Activated naive CD4-positive, alpha-beta T cell treated with Interleukin-2 at 50 U/mL for 16 hours (primary cell): Measurements from ENCODE around the gene FASTK.

Experiments used
- DNase-seq: peaks from one replicate; pipeline ENCODE4 v3.0.0-alpha.2; 2020

FASTK gene

DNA sequence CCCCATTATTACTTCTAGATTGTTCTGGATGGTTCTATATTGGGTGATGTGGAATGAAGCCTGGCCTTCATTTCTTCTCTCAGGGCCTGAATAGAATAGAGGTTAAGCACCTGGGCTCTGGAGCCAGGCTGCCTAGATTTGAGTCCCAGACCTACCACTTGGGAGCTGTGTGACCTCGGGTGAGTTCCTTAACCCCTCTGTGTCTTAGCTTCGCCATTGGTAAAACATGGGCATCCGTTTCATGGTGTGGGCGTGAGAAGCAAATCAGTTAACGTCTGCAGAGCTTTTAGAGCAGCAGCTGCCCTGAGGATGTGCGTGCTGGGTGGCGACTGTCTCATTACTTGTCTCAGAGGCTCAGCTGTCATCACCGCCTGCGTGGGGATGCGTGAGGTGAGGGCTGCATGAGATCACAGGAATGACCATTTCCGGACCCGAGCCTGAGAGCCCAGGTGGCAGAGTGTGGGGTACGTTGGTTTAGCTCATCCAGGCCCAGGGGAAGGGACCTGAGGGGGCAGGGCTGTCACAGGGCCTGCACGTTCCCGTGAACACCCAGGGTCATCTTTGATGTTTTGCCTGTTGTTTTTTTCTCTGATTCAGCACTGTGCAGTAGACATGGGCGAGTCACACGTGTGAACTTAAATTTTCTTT lies 15.3 kb upstream of the FASTK start:
- no peak for DNase-seq

DNA sequence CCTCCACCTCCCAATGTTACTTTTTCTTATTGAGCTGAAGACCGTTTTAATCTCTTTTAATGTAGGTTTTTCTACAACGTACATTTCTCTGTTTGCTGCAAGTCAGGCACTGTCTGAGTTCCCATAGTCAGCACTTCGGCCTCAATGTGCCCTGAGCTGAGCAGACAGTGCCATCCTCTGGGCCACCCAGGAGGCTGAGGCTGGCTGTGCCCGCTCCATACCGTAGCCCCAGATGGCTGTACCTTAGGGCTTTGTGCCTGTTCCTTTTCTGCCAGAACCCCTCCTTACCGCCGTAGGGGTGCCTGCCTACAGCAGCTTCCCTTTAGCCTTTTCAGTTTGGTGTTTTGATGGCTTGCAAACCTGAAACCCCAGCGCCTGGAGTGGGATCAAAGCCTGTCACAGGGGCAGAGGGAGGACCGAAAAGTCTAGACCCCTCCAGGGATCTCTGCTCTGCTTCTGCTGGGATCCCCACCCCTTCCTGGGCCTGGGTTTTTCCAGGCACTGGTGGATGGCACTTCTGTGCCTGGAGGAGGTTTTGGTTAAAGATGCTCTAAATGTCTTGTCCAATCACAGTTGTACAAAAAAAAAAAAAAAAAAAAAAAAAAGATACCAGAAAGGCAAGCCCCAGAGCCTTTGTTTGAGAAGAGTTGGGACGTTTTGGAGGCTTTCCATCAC lies 14.7 kb upstream of the FASTK start:
- DNase-seq: no peak

DNA sequence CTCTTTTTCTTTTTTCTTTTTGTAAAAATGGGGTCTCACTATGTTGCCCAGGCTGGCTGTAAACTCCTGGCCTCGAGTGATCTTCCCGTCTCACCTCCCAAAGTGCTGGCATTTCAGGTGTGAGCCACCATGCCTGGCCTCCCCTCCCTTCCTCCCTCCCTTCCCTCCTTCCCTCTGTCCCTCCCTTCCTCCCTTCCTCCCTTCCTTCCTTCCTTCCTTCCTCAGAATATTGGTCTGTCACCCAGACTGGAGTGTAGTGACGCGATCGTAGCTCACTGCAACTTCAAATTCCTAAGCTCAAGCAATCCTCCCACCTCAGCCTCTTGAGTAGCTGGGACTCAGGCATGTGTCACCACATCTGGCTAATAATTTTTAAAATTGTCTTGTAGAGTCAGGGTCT lies 14.1 kb upstream of the FASTK start:
- DNase-seq: no peak

DNA sequence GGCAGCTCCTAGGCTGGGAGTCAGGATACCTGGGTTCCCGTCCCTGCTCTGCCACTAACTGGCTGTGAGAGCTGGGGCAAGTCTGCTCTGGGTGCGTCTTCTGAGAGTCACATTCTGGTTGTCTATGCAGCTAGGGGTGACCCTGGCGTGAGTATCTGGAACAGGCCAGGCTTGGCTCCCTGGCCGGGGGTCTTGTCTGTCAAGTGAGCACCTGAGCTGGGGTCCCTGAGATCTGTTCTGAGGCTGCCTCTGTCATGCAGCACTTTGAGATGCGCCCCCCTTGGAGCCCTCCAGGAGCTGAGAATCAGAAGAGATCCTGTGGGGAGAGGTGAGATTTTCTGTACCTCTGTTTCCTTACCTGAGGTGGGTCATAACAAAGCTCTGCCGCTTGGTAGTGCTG lies 13.1 kb upstream of the FASTK start:
- DNase-seq: no peak

DNA sequence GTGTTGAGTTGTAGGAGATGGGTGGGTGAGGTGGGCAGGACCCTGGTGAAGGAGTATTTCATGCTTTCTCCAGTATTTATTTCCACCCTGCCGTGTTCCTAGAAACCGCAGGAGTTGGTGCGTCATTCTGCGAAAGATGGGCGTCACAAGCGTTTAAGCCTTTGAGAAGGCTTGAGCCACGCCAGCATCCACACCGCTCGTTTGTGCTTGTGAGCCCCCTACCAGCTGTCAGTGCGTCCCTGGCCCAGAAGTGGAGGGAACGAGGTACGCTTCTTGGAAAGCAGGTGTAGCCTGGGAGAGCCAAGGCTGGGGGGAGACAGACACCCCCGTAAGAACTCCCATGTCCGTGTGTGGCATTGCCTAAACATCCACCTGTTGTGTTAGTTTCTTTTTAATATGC lies 11.4 kb upstream of the FASTK start:
- no peak for DNase-seq

DNA sequence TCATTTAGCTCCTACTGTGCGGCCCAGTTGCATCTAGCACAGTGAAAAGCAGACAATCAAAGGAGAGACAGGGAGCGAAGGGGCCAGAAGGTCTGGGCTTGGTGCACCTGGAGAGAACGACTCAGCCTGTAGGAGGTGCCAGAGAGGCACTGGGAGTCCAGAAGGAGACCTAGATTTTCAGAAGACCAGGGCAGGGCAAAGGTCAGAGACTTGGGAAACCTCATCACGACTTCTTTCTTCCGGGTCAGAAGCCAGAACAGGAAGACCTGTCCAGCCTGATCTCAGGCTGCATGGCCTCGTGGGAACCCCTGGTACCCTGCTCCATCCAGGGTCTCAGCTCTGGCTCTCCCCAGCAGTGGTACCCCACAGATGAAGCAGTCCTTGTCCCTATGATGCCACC lies 10.8 kb upstream of the FASTK start:
- DNase-seq: no peak

DNA sequence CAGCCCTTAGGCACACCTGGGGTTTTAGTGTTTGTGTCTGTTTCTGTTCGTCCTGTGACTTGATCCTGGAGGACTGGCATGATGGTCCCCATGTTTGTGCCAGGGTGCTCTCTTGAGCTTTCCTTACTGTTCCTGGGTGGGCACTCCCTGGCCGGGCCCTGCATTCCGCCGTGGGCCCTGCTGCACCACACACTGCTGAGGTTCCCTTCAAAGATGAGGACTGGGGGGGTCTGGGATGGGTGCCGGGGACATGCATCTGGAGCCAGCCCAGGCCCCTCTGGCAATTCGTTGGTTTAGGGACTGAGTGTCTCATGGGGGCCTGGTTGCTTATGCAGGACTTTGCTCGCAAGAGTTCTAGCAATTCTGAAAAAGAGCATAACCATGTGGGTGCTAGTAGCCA lies 10.4 kb upstream of the FASTK start:
- no peak for DNase-seq

DNA sequence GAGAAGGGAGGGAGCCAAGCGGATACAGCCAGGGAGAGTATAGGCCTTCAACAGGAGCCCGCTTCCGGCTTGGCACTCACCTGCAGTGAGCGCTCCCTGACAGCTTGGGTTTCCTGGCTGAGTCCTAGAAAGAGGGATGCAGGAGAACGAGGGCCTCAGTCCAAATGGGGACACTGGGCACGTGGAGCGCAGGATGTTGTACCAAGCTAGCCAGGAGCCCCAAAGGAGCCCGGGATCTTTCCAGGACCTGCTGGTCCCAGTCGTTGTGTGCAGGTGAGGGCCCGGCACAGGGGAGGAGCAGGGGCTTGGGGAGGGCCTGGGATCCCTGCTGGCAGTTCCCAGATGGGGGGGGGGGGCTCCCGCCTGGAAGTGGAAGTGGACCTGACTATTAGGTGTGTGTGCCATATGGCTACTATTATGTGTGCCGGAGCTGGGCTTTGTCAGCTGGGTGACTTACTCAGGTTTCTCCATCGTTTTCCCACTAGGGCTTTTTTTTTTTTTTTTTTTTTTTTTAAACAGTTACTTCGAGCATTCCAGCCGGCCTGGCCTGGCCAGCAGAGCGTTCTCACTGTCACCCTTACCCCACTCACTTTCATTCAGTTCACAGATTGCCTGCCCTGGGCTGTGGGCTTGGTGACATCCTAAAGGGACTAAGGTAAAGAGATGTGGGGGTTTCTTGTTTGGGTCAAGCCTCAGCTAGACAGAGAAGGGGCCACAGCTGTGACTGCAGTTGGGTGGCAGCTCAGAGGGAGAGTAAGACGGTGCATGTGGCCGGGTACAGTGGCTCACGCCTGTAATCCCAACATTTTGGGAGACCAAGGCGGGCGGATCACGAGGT lies 9.5 kb upstream of the FASTK start:
- no peak for DNase-seq

DNA sequence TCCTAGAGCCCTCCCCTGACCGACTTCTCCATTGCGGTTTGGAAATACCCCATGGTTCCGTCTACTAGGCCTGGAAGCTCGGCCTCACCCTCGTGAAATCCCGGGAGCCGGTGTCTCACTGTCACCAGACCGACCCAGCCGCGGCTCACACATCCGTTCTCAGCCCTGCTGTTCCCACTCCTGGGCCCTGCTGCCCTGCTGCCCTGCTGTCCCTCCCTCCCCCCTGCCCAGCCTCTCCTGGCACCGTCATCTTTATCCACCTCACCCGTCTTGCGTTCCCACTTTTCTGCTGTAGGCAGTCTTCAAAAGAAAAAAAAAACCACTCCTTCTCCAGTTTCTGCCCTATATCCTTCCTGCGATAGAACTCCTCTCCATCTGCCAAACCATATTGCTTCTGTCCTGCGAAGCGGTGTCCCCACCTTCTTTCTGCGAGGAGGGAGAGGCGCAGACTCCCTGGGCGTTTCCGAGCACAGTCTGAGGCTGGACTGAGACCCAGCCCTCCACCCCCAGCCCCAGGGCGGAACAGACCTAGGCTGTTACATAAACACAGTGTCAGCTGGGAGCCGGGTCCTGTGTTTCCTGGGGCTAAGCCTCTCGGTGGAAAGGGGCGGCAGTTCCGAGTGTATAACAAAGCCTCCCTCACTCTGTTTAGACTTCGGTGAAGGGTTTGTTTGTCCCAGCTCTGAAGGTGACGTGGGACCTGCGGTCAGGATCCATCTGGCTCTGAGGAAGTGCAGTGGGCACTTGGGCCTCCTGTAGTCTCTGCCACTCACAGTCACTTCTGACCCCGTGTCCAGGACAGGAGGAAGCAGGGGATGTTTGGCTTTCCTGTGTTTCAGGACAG lies 8.5 kb upstream of the FASTK start:
- no peak for DNase-seq

DNA sequence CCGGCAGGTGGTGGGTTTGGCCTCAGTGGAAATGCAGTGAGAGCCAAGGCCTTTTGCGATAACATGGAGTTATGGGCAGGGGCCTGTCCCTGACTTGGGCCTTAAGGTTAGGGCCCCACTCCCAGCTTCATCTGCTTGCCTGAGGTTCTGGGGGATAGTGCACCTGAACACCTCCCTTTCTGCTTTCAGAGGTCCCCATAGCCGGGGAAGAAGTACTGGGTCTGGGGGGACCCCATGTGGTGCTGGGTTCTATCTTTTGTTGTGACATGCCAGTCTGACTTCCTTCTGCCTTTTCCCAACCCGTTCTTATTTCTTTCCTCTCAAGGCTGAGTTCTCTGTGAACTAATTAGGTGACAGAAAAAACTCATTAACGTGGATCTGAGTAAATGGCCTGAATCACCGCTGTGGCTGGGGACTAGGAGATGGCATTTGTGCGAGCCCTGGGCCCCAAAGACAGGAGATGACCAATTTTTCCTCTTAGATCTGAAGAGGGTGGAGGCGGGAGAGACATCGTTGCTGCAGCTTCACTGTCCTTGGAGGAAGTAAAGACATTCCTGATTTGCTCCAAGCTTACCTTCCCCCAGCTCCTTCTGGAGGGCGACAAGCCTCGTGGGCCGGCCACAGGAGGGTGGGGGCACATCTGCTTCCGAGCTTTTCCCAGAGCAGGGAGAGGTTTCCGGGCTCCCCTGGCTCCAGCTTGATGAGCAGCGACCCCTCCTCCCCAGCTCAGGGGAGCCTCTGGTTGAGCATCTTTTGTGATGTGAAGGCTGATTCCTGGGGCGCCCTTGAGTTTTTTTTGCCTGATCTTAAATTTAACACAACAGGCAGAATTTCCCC lies 7.6 kb upstream of the FASTK start:
- no peak for DNase-seq

DNA sequence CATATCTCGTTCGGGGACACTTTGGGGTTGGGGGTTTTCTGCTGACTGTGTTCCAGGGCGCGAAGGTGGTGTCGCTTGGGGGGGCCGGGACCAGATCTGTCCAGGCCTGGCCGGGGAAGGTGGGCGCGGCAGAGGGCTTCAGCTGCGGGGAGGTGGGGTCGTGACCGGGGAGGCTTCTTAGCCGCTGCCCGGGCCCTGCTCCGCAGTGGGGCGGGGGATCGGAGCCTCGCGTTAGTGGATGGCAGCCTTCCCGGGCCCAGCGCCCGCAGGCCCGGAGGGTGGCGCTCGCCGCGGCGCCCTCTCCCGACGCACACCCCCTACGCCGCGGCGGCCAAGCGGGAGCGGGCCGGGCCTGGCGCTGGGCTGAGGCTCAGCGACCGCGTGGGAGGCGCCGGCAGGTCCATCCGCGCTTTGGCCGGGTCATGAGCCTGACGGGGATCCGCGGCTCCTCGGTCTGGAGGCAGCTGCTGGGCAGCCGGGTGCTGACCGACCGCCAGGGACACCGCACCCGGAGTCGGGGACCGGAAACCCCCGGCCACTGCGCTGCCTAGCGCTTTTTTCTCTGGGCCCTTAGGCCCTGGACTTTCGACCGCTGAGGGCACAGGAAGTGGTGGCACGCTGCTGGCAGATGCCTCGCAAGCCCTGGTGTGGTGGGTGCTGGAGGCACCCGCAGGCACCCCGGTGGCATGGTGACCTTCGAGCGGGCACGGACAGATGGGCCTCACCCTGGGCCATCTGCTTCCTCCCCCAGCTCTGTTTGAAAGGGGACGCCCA lies 6.8 kb upstream of the FASTK start:
- peak; percentile 23 for DNase-seq

DNA sequence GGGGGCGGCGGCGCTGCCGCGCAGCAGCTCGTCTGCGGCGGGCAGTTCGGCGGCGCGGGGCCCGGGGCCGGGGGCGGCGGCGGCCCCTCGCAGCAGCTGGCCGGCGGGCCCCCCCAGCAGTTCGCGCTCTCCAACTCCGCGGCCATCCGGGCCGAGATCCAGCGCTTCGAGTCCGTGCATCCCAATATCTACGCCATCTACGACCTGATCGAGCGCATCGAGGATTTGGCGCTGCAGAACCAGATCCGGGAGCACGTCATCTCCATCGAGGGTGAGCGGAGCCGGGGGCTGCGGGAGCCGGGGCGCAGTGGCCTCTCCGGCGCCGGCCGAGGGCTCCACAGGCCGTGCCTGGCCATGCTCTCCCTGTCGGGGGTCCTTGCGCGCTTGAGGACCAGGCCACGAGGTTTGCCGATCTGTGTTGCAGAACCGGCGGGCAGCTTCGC lies 6.2 kb upstream of the FASTK start:
- peak; percentile 38 for DNase-seq

DNA sequence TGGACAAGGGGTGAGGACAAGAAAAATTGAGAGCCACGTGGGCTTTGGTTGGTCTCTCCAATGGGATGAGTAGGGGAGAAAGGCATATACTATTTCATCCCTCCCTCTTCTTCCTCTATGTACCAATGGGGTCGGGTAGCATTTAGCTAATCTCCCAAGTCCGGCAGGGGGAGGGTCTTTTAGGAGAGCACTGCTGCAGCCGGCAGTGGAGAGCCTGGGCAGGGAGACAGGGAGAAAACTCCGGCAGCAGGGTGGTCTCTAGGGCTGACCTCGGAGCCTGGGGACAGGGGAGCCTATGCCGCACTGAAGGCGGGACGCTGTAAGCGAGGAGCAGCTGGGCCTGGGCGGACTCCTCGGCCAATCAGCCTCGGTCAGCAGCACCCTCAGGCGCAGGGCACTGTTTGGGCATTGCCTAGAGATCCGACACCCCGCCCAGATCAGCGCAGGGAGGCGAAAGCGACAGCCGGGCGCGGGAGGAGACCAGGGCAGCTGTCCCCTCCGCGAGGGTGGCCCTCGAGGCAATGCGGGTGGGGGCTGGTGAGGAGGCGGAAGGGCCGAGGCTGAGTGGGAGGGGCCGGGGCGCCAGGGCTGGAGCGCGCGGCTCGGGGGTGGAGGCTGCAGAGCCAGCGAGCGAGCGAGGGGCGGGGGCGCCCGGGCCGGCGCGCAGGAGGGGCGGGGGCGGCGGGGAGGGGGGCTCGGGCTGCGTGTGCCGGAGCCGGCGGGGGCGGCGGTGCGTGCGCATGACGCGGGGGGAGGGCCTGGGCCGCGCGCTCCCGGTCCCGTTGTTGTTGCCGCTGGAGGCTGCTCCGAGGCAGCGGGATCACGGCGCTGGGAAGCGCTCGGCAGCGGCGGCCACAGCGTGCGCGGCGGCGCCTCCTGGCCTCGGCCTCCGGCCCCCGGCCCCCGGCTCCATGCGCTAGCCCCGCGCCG lies 5.3 kb upstream of the FASTK start, which contains the start of gene AGAP3:
TSS of gene AGAP3 (plus strand) at position 785 of the 930 bp plus-strand sequence. CDS start 267 bp downstream, outside the sequence.
- DNase-seq: peak; percentile 67

DNA sequence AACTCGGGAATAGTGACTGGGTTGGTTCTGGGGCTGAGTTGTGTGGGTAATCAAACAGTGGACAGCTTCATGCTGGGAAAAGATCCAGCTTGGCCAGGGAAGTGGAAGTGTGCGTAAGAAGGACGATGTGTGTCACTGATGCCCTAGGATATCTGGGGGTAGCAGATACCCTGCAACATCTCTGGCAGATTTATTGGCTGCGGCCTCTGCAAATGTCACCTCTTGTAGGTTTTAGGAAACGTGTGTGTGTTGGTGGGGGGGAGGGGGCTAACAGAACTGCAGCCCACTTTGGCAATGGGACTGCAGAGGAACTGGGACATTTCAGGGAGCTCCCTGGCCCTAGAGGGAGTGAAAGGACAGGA lies 4.7 kb upstream of the FASTK start:
- DNase-seq: no peak

DNA sequence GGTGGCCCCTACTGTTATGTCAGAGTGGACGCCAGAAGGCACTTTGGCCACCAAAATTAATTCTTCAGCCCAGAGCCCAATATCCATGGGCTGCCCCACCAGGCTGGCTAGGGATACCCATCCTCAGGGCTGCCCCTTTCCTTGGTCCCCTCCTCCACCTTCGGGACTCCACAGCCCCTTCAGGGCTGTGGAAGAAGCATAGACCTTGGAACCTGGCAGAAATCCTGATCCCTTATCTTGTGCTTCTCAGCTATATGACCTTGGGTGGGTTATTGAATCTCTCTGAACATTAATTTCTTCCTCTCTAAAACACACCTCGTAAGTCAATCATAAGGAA lies 3.2 kb upstream of the FASTK start:
- no peak for DNase-seq

DNA sequence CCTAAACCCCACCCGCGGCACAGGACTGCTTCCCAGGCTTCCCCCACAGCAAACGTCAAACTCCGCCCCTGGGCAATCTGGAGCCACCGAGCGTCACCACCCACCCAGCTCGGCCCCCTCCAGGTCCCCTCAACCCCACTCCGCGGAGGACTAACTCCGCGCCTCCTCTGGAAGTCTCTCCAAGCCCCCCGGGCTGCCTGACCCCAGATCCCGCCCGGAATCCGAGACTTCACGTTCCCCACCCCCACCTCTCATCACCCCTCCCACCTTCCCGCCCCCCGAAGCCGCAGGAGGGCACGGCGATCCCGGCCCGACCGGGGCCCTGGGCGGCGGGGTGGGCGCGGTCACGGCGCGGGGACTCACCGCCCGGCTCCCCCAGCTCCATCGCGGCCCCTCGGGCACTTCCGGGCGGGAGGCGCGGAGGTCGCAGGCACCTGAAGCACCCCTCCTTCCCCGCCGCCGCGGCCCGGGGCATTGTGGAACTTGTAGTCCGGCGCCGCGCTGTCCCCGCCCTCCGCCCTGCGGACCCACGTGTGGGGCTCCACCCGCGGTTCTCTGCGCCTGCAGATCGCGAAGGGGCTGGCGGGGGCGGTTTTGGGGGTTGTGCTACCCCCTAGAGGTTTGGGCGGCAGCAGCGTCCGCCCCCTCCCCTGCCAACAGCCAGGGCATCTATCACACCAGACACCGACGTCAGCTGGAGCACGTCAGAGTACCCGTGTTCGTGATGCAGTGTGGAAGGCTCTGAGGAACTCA lies 2.6 kb upstream of the FASTK start, which contains the start of gene TMUB1:
TSS of gene TMUB1 (minus strand) at position 423 of the 753 bp plus-strand sequence. CDS start 930 bp downstream, outside the sequence.
- peak; percentile 85 for DNase-seq

DNA sequence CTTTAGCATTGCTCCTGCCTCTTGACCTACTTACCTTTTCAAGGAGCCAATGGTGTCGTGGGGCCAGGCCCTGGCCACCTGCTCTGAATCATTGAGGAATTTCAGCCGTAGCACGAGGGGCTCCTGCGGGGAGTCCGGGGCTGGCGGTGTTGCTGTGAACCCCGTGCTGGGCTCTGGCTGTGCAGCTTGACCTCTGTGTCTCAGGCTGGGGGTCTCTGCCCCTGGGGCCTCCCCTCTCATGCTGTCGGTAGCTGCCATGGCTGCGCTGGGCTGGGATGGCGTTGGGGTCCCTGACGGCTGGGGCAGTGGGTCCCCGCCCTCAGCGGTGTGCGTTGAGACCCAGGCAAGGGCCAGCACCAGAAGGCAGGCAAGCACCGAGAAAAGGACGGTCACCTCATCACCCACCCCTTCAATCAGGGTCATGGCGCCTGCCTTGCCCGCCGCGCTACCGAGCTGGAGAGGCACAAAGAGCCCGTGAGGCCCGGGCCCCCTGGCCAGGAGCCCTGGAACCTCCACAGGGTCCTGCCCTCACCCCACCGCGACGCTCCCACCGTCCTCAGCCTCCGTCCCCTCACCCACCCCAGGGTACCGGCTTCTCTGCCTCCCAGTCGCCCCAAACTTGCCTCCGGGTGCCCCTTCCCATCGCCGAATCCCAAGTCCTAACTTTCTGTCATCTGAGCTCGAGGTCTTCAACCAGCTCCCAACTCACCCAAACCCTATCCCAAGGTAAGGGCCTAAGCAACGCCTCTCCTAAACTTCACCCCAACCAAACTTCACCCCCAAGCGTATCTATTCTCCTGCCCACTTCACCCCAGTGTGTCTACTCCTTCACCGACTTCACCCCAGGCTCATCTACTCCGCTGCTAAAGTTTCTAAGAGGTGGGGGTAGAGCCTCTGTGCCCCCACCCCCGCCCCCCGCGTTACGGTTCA lies 1.8 kb upstream of the FASTK start:
- no peak for DNase-seq
